ENCODE data around the gene UTP25.

The UTP25 gene

DNA sequence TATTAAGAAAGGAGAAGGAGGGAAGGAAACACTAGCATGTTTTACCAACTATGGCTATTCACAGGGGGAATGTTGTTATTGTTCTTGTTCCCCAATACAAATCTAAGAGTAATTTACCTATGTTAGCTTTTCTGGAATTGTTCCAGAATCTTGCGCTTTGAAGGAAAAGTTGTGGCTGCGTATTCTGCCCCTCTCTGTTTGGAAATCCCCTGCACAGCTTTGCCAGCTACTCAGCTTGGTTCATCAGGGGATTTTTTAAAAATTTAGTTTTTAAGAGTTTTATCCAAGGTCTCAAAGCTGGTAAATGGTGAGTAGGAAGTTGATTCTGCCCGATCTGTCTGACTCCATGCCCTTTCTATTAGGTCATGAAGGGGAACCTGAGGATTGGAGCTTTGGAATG lies 12.3 kb upstream of the UTP25 start:
- no peak; the same call in 2 of the 3 replicates for ATAC-seq
- TF ChIP-seq ZNF8 (CRISPR knock-in tag; IDR thresholded peaks at IDR 0.05) (no peak), ZNF70 (CRISPR knock-in tag; IDR thresholded peaks at IDR 0.05) (no peak), POU6F1 (CRISPR knock-in tag; IDR thresholded peaks at IDR 0.05; ENCODE audit: borderline replicate concordance, low read depth) (no peak), GLIS3 (CRISPR knock-in tag; IDR thresholded peaks at IDR 0.05) (no peak), PPARA (CRISPR knock-in tag; IDR thresholded peaks at IDR 0.05; ENCODE audit: borderline replicate concordance) (no peak), CSDC2 (CRISPR knock-in tag; IDR thresholded peaks at IDR 0.05) (no peak), ZNF565 (CRISPR knock-in tag; conservative IDR thresholded peaks at IDR 0.05; ENCODE audit: low read depth) (no peak), OSR1 (CRISPR knock-in tag; IDR thresholded peaks at IDR 0.05) (no peak), ESRRG (CRISPR knock-in tag; IDR thresholded peaks at IDR 0.05) (no peak), TOX (CRISPR knock-in tag; IDR thresholded peaks at IDR 0.05; ENCODE audit: borderline replicate concordance) (no peak), PATZ1 (CRISPR knock-in tag; IDR thresholded peaks at IDR 0.05; ENCODE audit: borderline replicate concordance) (no peak)
- TF ChIP-seq, protein P1, sequence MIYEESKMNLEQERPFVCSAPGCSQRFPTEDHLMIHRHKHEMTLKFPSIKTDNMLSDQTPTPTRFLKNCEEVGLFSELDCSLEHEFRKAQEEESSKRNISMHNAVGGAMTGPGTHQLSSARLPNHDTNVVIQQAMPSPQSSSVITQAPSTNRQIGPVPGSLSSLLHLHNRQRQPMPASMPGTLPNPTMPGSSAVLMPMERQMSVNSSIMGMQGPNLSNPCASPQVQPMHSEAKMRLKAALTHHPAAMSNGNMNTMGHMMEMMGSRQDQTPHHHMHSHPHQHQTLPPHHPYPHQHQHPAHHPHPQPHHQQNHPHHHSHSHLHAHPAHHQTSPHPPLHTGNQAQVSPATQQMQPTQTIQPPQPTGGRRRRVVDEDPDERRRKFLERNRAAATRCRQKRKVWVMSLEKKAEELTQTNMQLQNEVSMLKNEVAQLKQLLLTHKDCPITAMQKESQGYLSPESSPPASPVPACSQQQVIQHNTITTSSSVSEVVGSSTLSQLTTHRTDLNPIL (CRISPR knock-in tag; IDR thresholded peaks at IDR 0.05; ENCODE audit: low read depth) = no peak
- TF ChIP-seq, protein P2, sequence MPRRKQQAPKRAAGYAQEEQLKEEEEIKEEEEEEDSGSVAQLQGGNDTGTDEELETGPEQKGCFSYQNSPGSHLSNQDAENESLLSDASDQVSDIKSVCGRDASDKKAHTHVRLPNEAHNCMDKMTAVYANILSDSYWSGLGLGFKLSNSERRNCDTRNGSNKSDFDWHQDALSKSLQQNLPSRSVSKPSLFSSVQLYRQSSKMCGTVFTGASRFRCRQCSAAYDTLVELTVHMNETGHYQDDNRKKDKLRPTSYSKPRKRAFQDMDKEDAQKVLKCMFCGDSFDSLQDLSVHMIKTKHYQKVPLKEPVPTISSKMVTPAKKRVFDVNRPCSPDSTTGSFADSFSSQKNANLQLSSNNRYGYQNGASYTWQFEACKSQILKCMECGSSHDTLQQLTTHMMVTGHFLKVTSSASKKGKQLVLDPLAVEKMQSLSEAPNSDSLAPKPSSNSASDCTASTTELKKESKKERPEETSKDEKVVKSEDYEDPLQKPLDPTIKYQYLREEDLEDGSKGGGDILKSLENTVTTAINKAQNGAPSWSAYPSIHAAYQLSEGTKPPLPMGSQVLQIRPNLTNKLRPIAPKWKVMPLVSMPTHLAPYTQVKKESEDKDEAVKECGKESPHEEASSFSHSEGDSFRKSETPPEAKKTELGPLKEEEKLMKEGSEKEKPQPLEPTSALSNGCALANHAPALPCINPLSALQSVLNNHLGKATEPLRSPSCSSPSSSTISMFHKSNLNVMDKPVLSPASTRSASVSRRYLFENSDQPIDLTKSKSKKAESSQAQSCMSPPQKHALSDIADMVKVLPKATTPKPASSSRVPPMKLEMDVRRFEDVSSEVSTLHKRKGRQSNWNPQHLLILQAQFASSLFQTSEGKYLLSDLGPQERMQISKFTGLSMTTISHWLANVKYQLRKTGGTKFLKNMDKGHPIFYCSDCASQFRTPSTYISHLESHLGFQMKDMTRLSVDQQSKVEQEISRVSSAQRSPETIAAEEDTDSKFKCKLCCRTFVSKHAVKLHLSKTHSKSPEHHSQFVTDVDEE (CRISPR knock-in tag; IDR thresholded peaks at IDR 0.05) = no peak

DNA sequence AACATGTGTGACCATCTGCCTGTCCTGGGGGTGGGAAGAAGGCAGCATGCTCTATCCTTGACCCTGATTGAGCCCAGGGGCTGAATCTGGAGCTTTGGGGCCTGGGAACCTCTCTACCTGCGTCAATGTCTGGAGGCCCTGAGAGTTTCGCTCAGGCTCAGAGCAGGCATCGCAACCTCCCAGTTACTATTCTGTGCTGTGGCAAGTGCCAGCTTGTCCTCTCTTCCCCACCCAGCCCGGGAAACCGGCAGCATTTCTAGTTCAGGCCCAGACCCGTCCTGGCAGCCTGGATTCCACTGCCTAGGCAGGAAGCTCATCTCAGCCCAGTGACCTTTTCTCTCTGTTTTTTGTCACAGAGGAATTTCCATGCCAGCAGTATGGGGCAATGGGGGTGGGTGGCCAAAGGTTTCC lies 11.8 kb upstream of the UTP25 start:
- TF ChIP-seq SNAI2 (CRISPR knock-in tag; IDR thresholded peaks at IDR 0.05) (no peak), OSR1 (CRISPR knock-in tag; IDR thresholded peaks at IDR 0.05) (no peak)
- peak; percentile 36; the same call in 2 of the 3 replicates for ATAC-seq

GRCh38 chr1:209816923-209817322 lies 10.8 kb upstream of the UTP25 start:
- no peak for ATAC-seq
- TF ChIP-seq CSRNP3 (CRISPR knock-in tag; IDR thresholded peaks at IDR 0.05) (no peak), ESRRG (CRISPR knock-in tag; IDR thresholded peaks at IDR 0.05) (no peak), ZNF565 (CRISPR knock-in tag; conservative IDR thresholded peaks at IDR 0.05; ENCODE audit: low read depth) (no peak), TOX (CRISPR knock-in tag; IDR thresholded peaks at IDR 0.05; ENCODE audit: borderline replicate concordance) (no peak), BACH2 (CRISPR knock-in tag; IDR thresholded peaks at IDR 0.05; ENCODE audit: borderline replicate concordance) (no peak), ZNF8 (CRISPR knock-in tag; IDR thresholded peaks at IDR 0.05) (no peak), ARNTL (CRISPR knock-in tag; IDR thresholded peaks at IDR 0.05; ENCODE audit: borderline replicate concordance, low read depth) (no peak), SNAI2 (CRISPR knock-in tag; IDR thresholded peaks at IDR 0.05) (no peak), ISL1 (CRISPR knock-in tag; IDR thresholded peaks at IDR 0.05) (no peak), PATZ1 (CRISPR knock-in tag; IDR thresholded peaks at IDR 0.05; ENCODE audit: borderline replicate concordance) (no peak), TCF4 (CRISPR knock-in tag; IDR thresholded peaks at IDR 0.05; ENCODE audit: borderline replicate concordance) (no peak), ZFP30 (CRISPR knock-in tag; IDR thresholded peaks at IDR 0.05) (no peak)
- TF ChIP-seq, protein P2 (CRISPR knock-in tag; IDR thresholded peaks at IDR 0.05) = no peak
- TF ChIP-seq, protein P1 (CRISPR knock-in tag; IDR thresholded peaks at IDR 0.05; ENCODE audit: low read depth) = no peak
